Measurements from ENCODE around the gene WT1.
"Not testable (repeated sequence)": the region's sequence is repeated elsewhere in the genome, so short reads cannot be mapped to it uniquely, and the experiment has no call there.

WT1 gene

DNA sequence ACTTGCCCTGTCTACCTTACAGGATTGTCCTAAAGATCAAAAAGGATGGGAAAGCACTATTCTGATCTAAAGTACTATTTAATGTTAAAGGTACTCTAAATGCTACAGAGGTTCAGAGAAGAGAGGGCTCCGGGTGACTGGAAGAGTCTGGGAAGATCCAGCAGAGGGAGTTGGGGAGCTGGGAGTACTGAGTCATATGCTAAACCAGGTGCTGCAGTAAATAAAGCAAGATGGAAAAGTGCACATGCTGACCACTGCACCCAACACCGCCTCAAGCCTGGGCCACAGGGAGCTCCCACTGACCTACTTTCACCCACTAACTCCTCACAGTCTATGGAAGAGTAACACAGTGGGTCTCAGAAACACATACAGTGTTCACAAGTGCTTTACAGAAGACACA lies 49.3 kb downstream of the WT1 start:
- peak in 1 of 3 experiments; percentile 40 for DNase-seq

- no peak for DNase-seq
These were observed 52.8 kb downstream of the WT1 start for GRCh38 chr11:32382339-32383049.

- DNase-seq: no peak
These were observed 54.2 kb downstream of the WT1 start for GRCh38 chr11:32381179-32381578.

DNA sequence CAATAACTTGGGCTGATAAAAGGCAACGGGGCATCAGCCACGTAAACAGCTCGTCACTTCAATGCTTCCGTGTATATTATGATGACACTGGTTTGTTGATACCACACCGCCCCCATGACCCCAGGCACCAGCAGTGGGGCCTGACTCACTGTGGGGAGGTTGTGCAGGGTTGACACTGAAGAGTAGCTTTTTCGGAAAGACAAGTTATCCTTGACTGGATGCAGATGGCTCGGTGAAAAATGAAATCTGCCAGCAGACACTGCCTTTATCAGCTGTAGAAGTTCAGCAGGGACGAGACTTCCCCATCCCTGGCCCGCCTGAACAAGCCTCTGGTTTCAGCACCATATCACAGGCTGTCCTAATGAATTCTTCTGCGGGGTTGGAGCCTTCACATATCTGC lies 55.6 kb downstream of the WT1 start:
- no peak for DNase-seq

DNA sequence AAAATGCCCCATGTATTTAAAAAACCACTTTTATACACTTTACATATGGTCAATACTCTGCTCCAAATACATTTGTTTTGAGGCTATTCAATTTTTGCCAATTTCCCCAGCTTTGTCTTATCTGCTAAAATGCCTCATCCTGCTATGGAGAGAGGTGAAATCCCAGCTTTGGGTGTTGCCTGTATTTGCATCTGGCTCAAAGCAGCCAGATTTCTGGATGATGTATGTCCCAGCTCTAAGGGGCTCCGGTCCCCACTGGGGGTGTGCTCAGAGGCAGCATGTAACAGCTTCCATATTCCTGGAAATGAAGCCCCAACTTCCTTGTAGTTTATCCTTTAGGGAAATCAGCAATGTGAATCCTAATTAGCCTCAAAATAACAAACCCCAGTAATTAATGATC lies 59.5 kb downstream of the WT1 start:
- DNase-seq: no peak

- DNase-seq: peak in 2 of 3 experiments; percentile 15 to 53
These were observed 61.1 kb downstream of the WT1 start for GRCh38 chr11:32374261-32374711.

- not testable (repeated sequence) for DNase-seq
These were observed 65.4 kb downstream of the WT1 start for GRCh38 chr11:32369987-32370386.

GRCh38 chr11:32366666-32367065 lies 68.7 kb downstream of the WT1 start:
- no peak for DNase-seq

GRCh38 chr11:32365192-32365591 lies 70.1 kb downstream of the WT1 start:
- no peak for DNase-seq

- DNase-seq: peak in 2 of 3 experiments; percentile 2 to 25
These were observed 76.6 kb downstream of the WT1 start for GRCh38 chr11:32358729-32359128.

GRCh38 chr11:32353884-32354283 lies 81.5 kb downstream of the WT1 start:
- no peak for DNase-seq

- no peak for DNase-seq
These were observed 86.8 kb downstream of the WT1 start for GRCh38 chr11:32348502-32348901.

DNA sequence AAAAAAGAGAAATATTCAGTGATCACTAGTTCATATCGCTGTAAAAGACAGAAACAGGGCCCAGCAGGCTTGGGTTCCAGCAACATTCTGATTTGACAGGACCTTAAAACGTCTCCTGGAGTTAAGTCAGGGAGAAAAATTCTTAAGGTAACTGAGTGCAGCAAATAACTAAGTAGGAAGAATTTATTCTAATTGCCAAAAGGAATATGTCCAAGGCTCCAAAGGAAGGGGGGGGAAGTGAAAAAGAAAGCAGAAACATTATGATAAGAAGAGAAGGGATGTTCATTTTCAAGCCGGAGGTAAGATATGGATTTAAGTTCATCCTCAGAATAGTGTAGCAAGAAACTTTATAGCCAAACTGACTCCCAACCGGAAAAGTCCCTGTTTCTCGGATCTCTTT lies 90.4 kb downstream of the WT1 start:
- no peak for DNase-seq

DNA sequence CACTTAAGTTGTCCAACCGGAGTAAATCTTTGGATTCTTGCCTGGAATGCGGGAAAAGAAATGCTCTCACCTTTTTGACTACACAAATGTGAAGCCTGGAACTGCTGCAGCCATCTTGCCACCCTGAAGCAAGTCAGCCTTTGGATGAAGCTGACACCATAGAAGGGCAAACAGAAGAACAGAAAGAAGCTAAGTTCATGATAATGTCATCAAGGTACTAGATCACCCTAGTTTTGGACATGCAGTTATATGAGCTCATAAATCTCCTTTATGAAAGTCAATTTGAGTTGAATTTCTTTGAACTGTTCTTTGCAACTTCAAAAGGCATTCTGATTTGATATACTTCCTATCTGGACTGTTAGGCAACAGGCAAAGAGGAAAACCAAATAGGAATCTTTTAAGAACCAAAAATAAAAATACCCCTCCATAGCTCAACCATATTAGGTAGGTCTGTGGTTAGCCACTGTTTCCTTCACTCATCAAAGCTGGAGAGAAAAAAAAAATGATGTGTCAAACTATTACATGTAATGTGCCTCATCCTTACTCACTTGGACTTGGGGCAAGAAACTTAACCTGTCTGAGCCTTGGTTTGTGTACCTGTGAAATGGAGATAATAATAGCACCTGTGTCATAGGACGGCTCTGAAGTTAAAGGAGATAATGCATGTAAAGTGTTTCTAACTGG lies 91.9 kb downstream of the WT1 start:
- no peak for DNase-seq

- no peak for DNase-seq
These were observed 93.4 kb downstream of the WT1 start for GRCh38 chr11:32341620-32342613.

- no peak for DNase-seq
These were observed 95.2 kb downstream of the WT1 start for GRCh38 chr11:32340181-32340580.
